Activated naive CD8-positive, alpha-beta T cell treated with anti-CD3 and anti-CD28 coated beads, Interleukin-2, amount 10 ng/mL, durations not matched to agents 7 days and 5 days (primary cell): ENCODE data around the gene EIF3J. TPM values are rescaled to one million over a fixed set of nuclear protein-coding genes. Genes with fewer than 3 reads are reported as not detected.

Experiments used
- total RNA-seq, 2 experiments: library from RNA; stranded (reverse); gene quantifications; one replicate each; pipeline ENCODE4 v1.2.3, GENCODE V29; 2021

Gene EIF3J
- total RNA-seq, 2 experiments from 2014 or later: 63.6 to 69.0 TPM

Other genes starting within 250 kb of the EIF3J start
- 10 to 100 TPM; 42.7 to 51.7 TPM for gene GOLM2, start 248.4 kb upstream of the EIF3J start, total RNA-seq
- gene CTDSPL2, start 109.5 kb upstream of the EIF3J start, total RNA-seq: 10 to 100 TPM; 82.9 to 87.5 TPM
- gene SPG11, start 126.5 kb downstream of the EIF3J start, total RNA-seq: 100 to 1,000 TPM; 110 TPM
- 10 to 100 TPM; 55.2 TPM for gene PATL2, start 174.2 kb downstream of the EIF3J start, total RNA-seq
- gene B2M, start 174.4 kb downstream of the EIF3J start, total RNA-seq: 1,000 to 10,000 TPM; 7,848 to 8,493 TPM
- gene TRIM69, start 199.4 kb downstream of the EIF3J start, total RNA-seq: 10 to 100 TPM; 55.7 to 59.3 TPM